Loucy (cell line): ENCODE results near the gene IGF2R.

Experiments used
- H2AFZ ChIP-seq: fragments of 200-600 bp; sonication (generic); 2 replicates; pipeline ENCODE4 v1.6.0; 2016; ENCODE audit warnings: antibody characterized with exemption, mild to moderate bottlenecking, low read length, moderate library complexity
- H3F3A ChIP-seq: fragments of 200-600 bp; 2 replicates; pipeline ENCODE4 v1.6.0; 2016; ENCODE audit warnings: antibody characterized with exemption, low read depth, mild to moderate bottlenecking
- H3K27me3 ChIP-seq: fragments of 200-600 bp; sonication (generic); 2 replicates; pipeline ENCODE4 v1.6.1; 2014; ENCODE audit warnings: low read length, mild to moderate bottlenecking; ENCODE audit not compliant: insufficient read depth, poor library complexity, severe bottlenecking
- H3K36me3 ChIP-seq: fragments of 200-600 bp; sonication (generic); 2 replicates; pipeline ENCODE4 v1.6.1; 2016; ENCODE audit warnings: low read length; ENCODE audit not compliant: insufficient read depth
- H3K4me1 ChIP-seq: fragments of 200-600 bp; sonication (generic); 2 replicates; pipeline ENCODE4 v1.5.1; 2014; ENCODE audit warnings: low read length, mild to moderate bottlenecking; ENCODE audit not compliant: insufficient read depth, poor library complexity, severe bottlenecking
- H3K4me2 ChIP-seq: fragments of 200-600 bp; sonication (generic); 2 replicates; pipeline ENCODE4 v1.6.0; 2014; ENCODE audit warnings: antibody characterized with exemption, low read length, low read depth, mild to moderate bottlenecking; ENCODE audit not compliant: poor library complexity, severe bottlenecking
- H3K4me3 ChIP-seq: fragments of 200-600 bp; sonication (generic); 2 replicates; pipeline ENCODE4 v1.5.1; 2014; ENCODE audit warnings: low read length, mild to moderate bottlenecking, mixed read lengths; ENCODE audit not compliant: poor library complexity, severe bottlenecking
- H3K79me2 ChIP-seq: fragments of 200-600 bp; sonication (generic); 2 replicates; pipeline ENCODE4 v1.6.1; 2014; ENCODE audit warnings: low read length; ENCODE audit not compliant: insufficient read depth
- H3K9ac ChIP-seq: fragments of 200-600 bp; sonication (generic); 2 replicates; pipeline ENCODE4 v1.6.0; 2014; ENCODE audit warnings: mild to moderate bottlenecking, low read depth, low read length, moderate library complexity; ENCODE audit not compliant: poor library complexity, severe bottlenecking
- H3K9me2 ChIP-seq: fragments of 200-600 bp; sonication (generic); replicated peaks from 2 replicates; pipeline ENCODE4 v1.6.1; 2016; ENCODE audit warnings: low read depth, low read length, mixed read lengths
- H3K9me3 ChIP-seq: fragments of 200-600 bp; sonication (generic); 2 replicates; pipeline ENCODE4 v1.6.1; 2014; ENCODE audit warnings: mild to moderate bottlenecking, antibody characterized with exemption, low read length, low read depth; ENCODE audit not compliant: insufficient read depth
- H4K20me1 ChIP-seq: fragments of 200-600 bp; sonication (generic); 2 replicates; pipeline ENCODE4 v1.6.0; 2014; ENCODE audit warnings: antibody characterized with exemption, low read length, mild to moderate bottlenecking; ENCODE audit not compliant: insufficient read depth, poor library complexity, severe bottlenecking
- EZH2phosphoT487 ChIP-seq: fragments of 200-600 bp; IDR thresholded peaks from 2 replicates; pipeline ENCODE4 v1.6.1; 2018; ENCODE audit warnings: antibody characterized with exemption, mild to moderate bottlenecking, moderate library complexity, borderline replicate concordance
- TF ChIP-seq, protein P1 (sequence below): fragments of 200-600 bp; sonication (generic); conservative IDR thresholded peaks from 2 replicates; pipeline ENCODE4 v1.5.1; 2014; ENCODE audit warnings: mild to moderate bottlenecking, antibody characterized with exemption, low read length

IGF2R gene

DNA sequence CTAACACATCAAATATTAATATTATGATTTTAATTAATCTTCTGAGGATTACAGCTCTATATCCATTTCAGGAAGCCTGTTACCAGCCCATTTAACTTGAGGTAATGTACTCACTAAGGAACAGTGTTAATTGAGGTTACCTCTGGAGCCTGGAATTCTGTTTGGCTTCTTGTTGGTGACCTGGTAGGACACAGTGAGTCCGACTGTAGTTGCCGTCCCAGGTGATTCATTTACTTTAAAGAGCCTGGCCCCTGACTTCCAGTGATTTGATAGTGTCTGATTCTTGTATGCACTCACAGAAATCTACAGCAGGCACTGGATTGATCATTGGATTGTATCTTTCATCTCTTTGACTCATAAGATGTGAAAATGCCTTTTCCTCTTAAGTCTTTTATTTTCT lies 34.0 kb downstream of the IGF2R start:
- TF ChIP-seq, protein P1, sequence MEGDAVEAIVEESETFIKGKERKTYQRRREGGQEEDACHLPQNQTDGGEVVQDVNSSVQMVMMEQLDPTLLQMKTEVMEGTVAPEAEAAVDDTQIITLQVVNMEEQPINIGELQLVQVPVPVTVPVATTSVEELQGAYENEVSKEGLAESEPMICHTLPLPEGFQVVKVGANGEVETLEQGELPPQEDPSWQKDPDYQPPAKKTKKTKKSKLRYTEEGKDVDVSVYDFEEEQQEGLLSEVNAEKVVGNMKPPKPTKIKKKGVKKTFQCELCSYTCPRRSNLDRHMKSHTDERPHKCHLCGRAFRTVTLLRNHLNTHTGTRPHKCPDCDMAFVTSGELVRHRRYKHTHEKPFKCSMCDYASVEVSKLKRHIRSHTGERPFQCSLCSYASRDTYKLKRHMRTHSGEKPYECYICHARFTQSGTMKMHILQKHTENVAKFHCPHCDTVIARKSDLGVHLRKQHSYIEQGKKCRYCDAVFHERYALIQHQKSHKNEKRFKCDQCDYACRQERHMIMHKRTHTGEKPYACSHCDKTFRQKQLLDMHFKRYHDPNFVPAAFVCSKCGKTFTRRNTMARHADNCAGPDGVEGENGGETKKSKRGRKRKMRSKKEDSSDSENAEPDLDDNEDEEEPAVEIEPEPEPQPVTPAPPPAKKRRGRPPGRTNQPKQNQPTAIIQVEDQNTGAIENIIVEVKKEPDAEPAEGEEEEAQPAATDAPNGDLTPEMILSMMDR = no peak
- TF ChIP-seq EZH2phosphoT487 = no peak
- Histone ChIP-seq H3K9me2 (no peaks in the 10 kb centered on the region), H3K4me1 (peaks cover 5% of the 10 kb centered on the region), H3K27me3 (no peaks in the 10 kb centered on the region), H3K79me2 (peaks cover 25% of the 10 kb centered on the region; the same call in 1 of the 2 replicates), H3F3A (no peaks in the 10 kb centered on the region; the same call in 1 of the 2 replicates), H3K9me3 (no peaks in the 10 kb centered on the region), H2AFZ (no peak overlapping the region), H3K9ac (no peak overlapping the region), H3K36me3 (no peaks in the 10 kb centered on the region; the same call in 1 of the 2 replicates), H4K20me1 (no peaks in the 10 kb centered on the region), H3K4me3 (no peak overlapping the region), H3K4me2 (no peak overlapping the region)

DNA sequence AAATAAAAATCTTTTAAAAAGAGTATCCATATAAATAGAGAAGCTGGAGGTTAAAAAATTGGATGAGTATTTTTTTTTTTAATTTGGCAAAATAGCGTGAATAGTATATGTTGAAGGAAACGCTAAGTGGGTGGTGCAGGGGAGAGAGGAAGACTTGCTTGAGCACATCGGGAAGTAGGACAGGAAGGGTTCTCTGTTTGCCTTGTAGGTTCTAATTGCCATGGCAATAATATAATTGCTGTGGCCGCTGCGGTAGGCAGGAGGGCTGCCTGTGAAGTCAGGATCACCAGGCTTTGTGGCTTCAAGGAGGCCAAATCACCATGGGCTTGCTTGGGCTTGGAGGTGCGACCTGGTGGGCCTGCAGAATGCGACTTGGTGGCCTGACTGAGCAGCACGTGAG lies 35.1 kb downstream of the IGF2R start:
- no peaks in the 10 kb centered on the region for H3K9me3 ChIP-seq
- H3K36me3 ChIP-seq = no peaks in the 10 kb centered on the region; the same call in 1 of the 2 replicates
- H3K4me2 ChIP-seq = no peak overlapping the region
- peaks cover 18% of the 10 kb centered on the region; the same call in 1 of the 2 replicates for H3K79me2 ChIP-seq
- no peak for TF ChIP-seq EZH2phosphoT487
- TF ChIP-seq, protein P1 = no peak
- no peaks in the 10 kb centered on the region for H3K27me3 ChIP-seq
- no peaks in the 10 kb centered on the region for H3K9me2 ChIP-seq
- H3F3A ChIP-seq = no peaks in the 10 kb centered on the region; the same call in 1 of the 2 replicates
- no peaks in the 10 kb centered on the region for H4K20me1 ChIP-seq
- no peak overlapping the region for H2AFZ ChIP-seq
- no peak overlapping the region for H3K9ac ChIP-seq
- H3K4me1 ChIP-seq = peaks cover 5% of the 10 kb centered on the region
- no peak overlapping the region for H3K4me3 ChIP-seq

DNA sequence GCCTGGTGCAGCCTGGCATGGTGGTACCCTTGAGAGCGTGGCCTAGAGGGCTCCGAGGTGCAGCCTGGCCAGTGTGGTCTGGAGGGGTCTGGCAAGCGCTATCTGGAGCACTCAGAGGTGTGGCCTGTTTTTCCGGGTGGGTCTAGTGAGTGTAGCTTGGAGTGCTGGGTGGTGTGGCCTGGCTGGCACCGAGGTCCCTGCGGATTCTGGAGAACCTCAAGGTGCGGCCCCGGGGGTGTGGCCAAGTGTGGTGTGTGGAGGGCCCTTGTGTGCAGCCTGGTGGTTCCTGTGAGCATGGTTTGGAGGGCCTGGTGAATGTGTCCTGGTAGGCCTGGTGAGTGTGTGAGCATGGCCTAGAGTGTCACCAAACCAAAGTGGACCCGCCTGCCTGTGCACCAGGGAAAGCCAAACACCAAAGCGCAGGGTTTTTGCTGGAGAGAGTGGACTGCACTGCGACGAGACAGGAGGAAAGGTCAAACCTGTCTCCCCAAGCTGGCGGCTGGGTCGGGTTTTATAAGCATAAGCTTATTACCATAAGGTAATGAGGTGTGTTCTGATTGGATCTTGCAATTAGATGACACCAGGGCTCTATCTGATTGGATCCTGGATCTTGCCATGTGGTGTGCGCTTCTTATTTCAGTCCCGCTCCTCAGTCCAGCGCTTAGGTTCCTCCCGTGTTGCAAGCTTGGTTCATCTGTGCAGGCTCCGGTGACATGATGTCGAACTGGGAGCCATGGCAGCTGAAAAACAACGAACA lies 35.7 kb downstream of the IGF2R start:
- Histone ChIP-seq H3K9me3 (no peaks in the 10 kb centered on the region), H3F3A (no peaks in the 10 kb centered on the region; the same call in 1 of the 2 replicates), H3K79me2 (peaks cover 18% of the 10 kb centered on the region; the same call in 1 of the 2 replicates), H3K4me3 (no peak overlapping the region), H3K27me3 (no peaks in the 10 kb centered on the region), H3K9ac (no peak overlapping the region), H4K20me1 (no peaks in the 10 kb centered on the region), H3K4me2 (no peak overlapping the region), H3K4me1 (peaks cover under 1% of the 10 kb centered on the region), H3K9me2 (no peaks in the 10 kb centered on the region), H2AFZ (no peak overlapping the region), H3K36me3 (no peaks in the 10 kb centered on the region)
- no peak for TF ChIP-seq EZH2phosphoT487
- TF ChIP-seq, protein P1 = no peak
